ENCODE results near the gene OTOA. TPM values are rescaled to one million over a fixed set of nuclear protein-coding genes. Genes with fewer than 3 reads are reported as not detected.
A peak's percentile ranks its signal among the peaks of the same experiment; 100 is the strongest.

Gene OTOA
- polyA plus RNA-seq, 3 donors = 0.11 to 0.23 (median 0.21) TPM

GRCh38 chr16:21702276-21702675 is 38.5 kb downstream of the OTOA start:
- no peak overlapping the region for H3K27ac Mint-ChIP-seq
- H3K4me2 ChIP-seq (replicated peaks; ENCODE audit: extremely low read depth, low read length, poor library complexity, severe bottlenecking) = no peak overlapping the region
- H2AFZ ChIP-seq (ENCODE audit: insufficient read depth, low read depth, low read length, poor library complexity, severe bottlenecking) = no peak overlapping the region
- H3K4me3 ChIP-seq (replicated peaks in 1 of 3; ENCODE audit: low read depth in 2 of 3, low read length in 3 of 3) = no peak overlapping the region
- peaks cover 12 to 15% of the 10 kb centered on the region in 2 donors for H3K4me1 ChIP-seq (ENCODE audit: control insufficient read depth in 1 of 2, insufficient read depth in 2 of 2, low read length in 2 of 2)
- peaks cover 0 to 5% (median 0%) of the 10 kb centered on the region in 7 donors for H3K9me3 Mint-ChIP-seq
- intact Hi-C loops (cut with micrococcal nuclease) = no loop called here
- H3K36me3 Mint-ChIP-seq = no peaks in the 10 kb centered on the region
- no peak overlapping the region for H3K4me3 Mint-ChIP-seq
- peaks cover 1 to 4% (median 4%) of the 10 kb centered on the region in 3 donors for H3K27me3 Mint-ChIP-seq (ENCODE audit: low read depth in 3 of 3)
- no peak overlapping the region for H3K9ac ChIP-seq (ENCODE audit: insufficient read depth, low read length, poor library complexity, severe bottlenecking)
- no peak for TF ChIP-seq CTCF (IDR thresholded peaks at IDR 0.05)
- H3K27me3 ChIP-seq (ENCODE audit: control insufficient read depth in 2 of 2, insufficient read depth in 2 of 2, low read length in 2 of 2) = no peaks in the 10 kb centered on the region
- no peak overlapping the region for H3K27ac ChIP-seq (ENCODE audit: low read depth in 1 of 2, low read length in 2 of 2)
- H4K20me1 ChIP-seq (ENCODE audit: insufficient read depth, low read length) = no peaks in the 10 kb centered on the region
- no CpG with 5 or more reads among the region's 3 CpGs for WGBS (ENCODE audit: insufficient coverage)
- no peaks in the 10 kb centered on the region for H3K9me3 ChIP-seq (replicated peaks in 1 of 2; ENCODE audit: control insufficient read depth in 1 of 2, insufficient read depth in 1 of 2, low read length in 2 of 2)
- no peaks in the 10 kb centered on the region for H3K36me3 ChIP-seq (replicated peaks in 1 of 2; ENCODE audit: control insufficient read depth in 1 of 2, insufficient read depth in 2 of 2, low read length in 2 of 2)
- peaks cover 17% of the 10 kb centered on the region for H3K4me1 Mint-ChIP-seq
- DNase-seq = peak in 2 of 3 donors; percentile 6 to 12
- H3K79me2 ChIP-seq (ENCODE audit: insufficient read depth, low read length) = no peaks in the 10 kb centered on the region

GRCh38 chr16:21703156-21703555 is 39.4 kb downstream of the OTOA start:
- H3K4me3 ChIP-seq (replicated peaks in 1 of 3; ENCODE audit: low read depth in 2 of 3, low read length in 3 of 3) = no peak overlapping the region
- no peaks in the 10 kb centered on the region for H3K27me3 ChIP-seq (ENCODE audit: control insufficient read depth in 2 of 2, insufficient read depth in 2 of 2, low read length in 2 of 2)
- Mint-ChIP-seq H3K27me3 (ENCODE audit: low read depth in 3 of 3) (peaks cover 1 to 4% (median 4%) of the 10 kb centered on the region in 3 donors), H3K4me3 (no peak overlapping the region), H3K9me3 (peaks cover 0 to 5% (median 0%) of the 10 kb centered on the region in 7 donors), H3K4me1 (peaks cover 14% of the 10 kb centered on the region), H3K36me3 (no peaks in the 10 kb centered on the region), H3K27ac (peak overlapping the region in 1 of 7 donors; percentile 70)
- no CpG with 5 or more reads among the region's 2 CpGs for WGBS (ENCODE audit: insufficient coverage)
- H2AFZ ChIP-seq (ENCODE audit: insufficient read depth, low read depth, low read length, poor library complexity, severe bottlenecking) = no peak overlapping the region
- H4K20me1 ChIP-seq (ENCODE audit: insufficient read depth, low read length) = no peaks in the 10 kb centered on the region
- H3K4me1 ChIP-seq (ENCODE audit: control insufficient read depth in 1 of 2, insufficient read depth in 2 of 2, low read length in 2 of 2) = peaks cover 14 to 17% of the 10 kb centered on the region in 2 donors
- H3K27ac ChIP-seq (ENCODE audit: low read depth in 1 of 2, low read length in 2 of 2) = no peak overlapping the region
- intact Hi-C loops (cut with micrococcal nuclease) = no loop called here
- H3K9ac ChIP-seq (ENCODE audit: insufficient read depth, low read length, poor library complexity, severe bottlenecking) = no peak overlapping the region
- H3K4me2 ChIP-seq (replicated peaks; ENCODE audit: extremely low read depth, low read length, poor library complexity, severe bottlenecking) = no peak overlapping the region
- no peaks in the 10 kb centered on the region for H3K9me3 ChIP-seq (replicated peaks in 1 of 2; ENCODE audit: control insufficient read depth in 1 of 2, insufficient read depth in 1 of 2, low read length in 2 of 2)
- no peak for DNase-seq
- TF ChIP-seq CTCF (IDR thresholded peaks at IDR 0.05) = no peak
- H3K79me2 ChIP-seq (ENCODE audit: insufficient read depth, low read length) = no peaks in the 10 kb centered on the region
- H3K36me3 ChIP-seq (replicated peaks in 1 of 2; ENCODE audit: control insufficient read depth in 1 of 2, insufficient read depth in 2 of 2, low read length in 2 of 2) = no peaks in the 10 kb centered on the region
